Measurements from ENCODE around the gene CLIP4.

- TF ChIP-seq CTCF (IDR thresholded peaks at IDR 0.05) (no peak), EP300 (IDR thresholded peaks at IDR 0.05) (no peak), POLR2A (IDR thresholded peaks at IDR 0.05) (no peak)
These were observed 40.4 kb downstream of the CLIP4 start for GRCh38 chr2:29155578-29155977.

All from ovary (tissue), 3 donors.